Measurements from ENCODE around the gene TUT4.
"Not testable (repeated sequence)": the region's sequence is repeated elsewhere in the genome, so short reads cannot be mapped to it uniquely, and the experiment has no call there.

TUT4 gene

GRCh38 chr1:52588027-52588426 lies 35.1 kb upstream of the TUT4 start:
- DNase-seq (ENCODE audit: extremely low read depth, low read depth) = no peak
- no peak for TF ChIP-seq CTCF (IDR thresholded peaks at IDR 0.05; ENCODE audit: low read depth, low read length)

GRCh38 chr1:52585474-52585873 lies 32.6 kb upstream of the TUT4 start:
- no peak for DNase-seq (ENCODE audit: extremely low read depth, low read depth)

GRCh38 chr1:52582116-52582696 lies 29.3 kb upstream of the TUT4 start:
- no peak for TF ChIP-seq CTCF (IDR thresholded peaks at IDR 0.05; ENCODE audit: low read depth, low read length)
- DNase-seq (ENCODE audit: extremely low read depth, low read depth) = no peak

More at GRCh38 chr1:52585474-52585873, 32.6 kb upstream of the TUT4 start:
- no peak for TF ChIP-seq CTCF (IDR thresholded peaks at IDR 0.05; ENCODE audit: low read depth, low read length)

- TF ChIP-seq CTCF (IDR thresholded peaks at IDR 0.05; ENCODE audit: low read depth, low read length) = no peak
- no peak for DNase-seq (ENCODE audit: extremely low read depth, low read depth)
Measured at GRCh38 chr1:52580283-52580682, 27.4 kb upstream of the TUT4 start.

GRCh38 chr1:52579415-52579814 lies 26.5 kb upstream of the TUT4 start:
- no peak for TF ChIP-seq CTCF (IDR thresholded peaks at IDR 0.05; ENCODE audit: low read depth, low read length)
- no peak for DNase-seq (ENCODE audit: extremely low read depth, low read depth)

GRCh38 chr1:52578066-52578465 lies 25.2 kb upstream of the TUT4 start:
- DNase-seq (ENCODE audit: extremely low read depth, low read depth) = not testable (repeated sequence)

- no peak for DNase-seq (ENCODE audit: extremely low read depth, low read depth)
- TF ChIP-seq CTCF (IDR thresholded peaks at IDR 0.05; ENCODE audit: low read depth, low read length) = no peak
Measured at GRCh38 chr1:52576074-52576473, 23.2 kb upstream of the TUT4 start.

GRCh38 chr1:52574594-52574993 lies 21.7 kb upstream of the TUT4 start:
- no peak for TF ChIP-seq CTCF (IDR thresholded peaks at IDR 0.05; ENCODE audit: low read depth, low read length)
- peak; percentile 71 for DNase-seq (ENCODE audit: extremely low read depth, low read depth)

Data from AG09319 (cell line).